GM23338 (cell line): ENCODE results near the gene CREB3L2. TPM values are rescaled to one million over a fixed set of nuclear protein-coding genes. Genes with fewer than 3 reads are reported as not detected.

Experiments used
- ATAC-seq: fragments of 200-7000 bp; cut with Tn5 transposase; 3 replicates; pipeline ENCODE4 v1.9.1; 2020
- DNase-seq: peaks from one replicate; pipeline ENCODE4 v3.0.0-alpha.2; 2015; ENCODE audit warnings: low spot score
- H2AFZ ChIP-seq: fragments of 200-600 bp; sonication (generic); 2 replicates; pipeline ENCODE4 v1.8.0; 2016; ENCODE audit warnings: antibody characterized with exemption, mild to moderate bottlenecking, moderate library complexity
- H3F3A ChIP-seq: fragments of 200-600 bp; sonication (generic); replicated peaks from 2 replicates; pipeline ENCODE4 v1.8.0; 2017; ENCODE audit warnings: antibody characterized with exemption, mixed run types, low read depth
- H3K27ac ChIP-seq: fragments of 200-600 bp; sonication (generic); 2 replicates; pipeline ENCODE4 v1.6.1; 2016; ENCODE audit warnings: low read depth
- H3K27me3 ChIP-seq: fragments of 200-600 bp; sonication (generic); 2 replicates; pipeline ENCODE4 v1.8.0; 2016; ENCODE audit warnings: mild to moderate bottlenecking, mixed run types, moderate library complexity; ENCODE audit not compliant: insufficient read depth
- H3K36me3 ChIP-seq: fragments of 200-600 bp; sonication (generic); 2 replicates; pipeline ENCODE4 v1.8.0; 2016; ENCODE audit warnings: mild to moderate bottlenecking; ENCODE audit not compliant: insufficient read depth
- H3K4me1 ChIP-seq: fragments of 200-600 bp; sonication (generic); 2 replicates; pipeline ENCODE4 v1.8.0; 2016; ENCODE audit warnings: mild to moderate bottlenecking, moderate library complexity; ENCODE audit not compliant: insufficient read depth
- H3K4me2 ChIP-seq: fragments of 200-600 bp; sonication (generic); 2 replicates; pipeline ENCODE4 v1.7.1; 2017; ENCODE audit warnings: mixed run types
- H3K4me3 ChIP-seq: fragments of 200-600 bp; sonication (generic); 2 replicates; pipeline ENCODE4 v1.6.1; 2016; ENCODE audit warnings: mixed run types
- H3K79me2 ChIP-seq: fragments of 200-600 bp; sonication (generic); replicated peaks from 2 replicates; pipeline ENCODE4 v1.8.0; 2017; ENCODE audit warnings: mild to moderate bottlenecking; ENCODE audit not compliant: insufficient read depth
- H3K9me2 ChIP-seq: fragments of 200-600 bp; sonication (generic); 2 replicates; pipeline ENCODE4 v1.8.0; 2017; ENCODE audit not compliant: insufficient read depth
- H4K20me1 ChIP-seq: fragments of 200-600 bp; sonication (generic); replicated peaks from 2 replicates; pipeline ENCODE4 v1.8.0; 2017; ENCODE audit warnings: mild to moderate bottlenecking; ENCODE audit not compliant: insufficient read depth
- H3K27ac Mint-ChIP-seq: 2 replicates; pipeline ENCODE4 v1.8.0; 2020; ENCODE audit warnings: inconsistent platforms, mild to moderate bottlenecking, moderate library complexity, mixed read lengths
- H3K27me3 Mint-ChIP-seq: 3 replicates; pipeline ENCODE4 v1.8.0; 2022; ENCODE audit warnings: low read depth, mild to moderate bottlenecking, moderate library complexity, mixed read lengths, inconsistent platforms; ENCODE audit not compliant: insufficient read depth, poor library complexity
- H3K36me3 Mint-ChIP-seq: 3 replicates; pipeline ENCODE4 v1.8.0; 2021; ENCODE audit warnings: low read depth, mild to moderate bottlenecking, inconsistent platforms, moderate library complexity, mixed read lengths
- H3K4me1 Mint-ChIP-seq: 3 replicates; pipeline ENCODE4 v1.8.0; 2020; ENCODE audit warnings: mild to moderate bottlenecking, inconsistent platforms, mixed read lengths
- H3K4me3 Mint-ChIP-seq: 3 replicates; pipeline ENCODE4 v1.8.0; 2021; ENCODE audit warnings: moderate library complexity, mild to moderate bottlenecking, inconsistent platforms, mixed read lengths
- H3K9me3 Mint-ChIP-seq: 3 replicates; pipeline ENCODE4 v1.8.0; 2020; ENCODE audit warnings: moderate library complexity, mild to moderate bottlenecking, inconsistent platforms, mixed read lengths
- CREB1 ChIP-seq: fragments of 250-450 bp; sonication (Bioruptor Pico); IDR thresholded peaks from 2 replicates; pipeline ENCODE4 v1.5.0; 2020; ENCODE audit warnings: low read depth, mild to moderate bottlenecking, moderate library complexity
- CTCF ChIP-seq, 2 experiments: fragments of 200-600 bp in 1 of 2; sonication (generic) in 1 of 2; conservative IDR thresholded peaks; 2 replicates each; pipeline versions ENCODE4 v1.5.1 to v1.6.1; 2016 to 2017; ENCODE audit warnings: antibody characterized with exemption in 2 of 2, low read depth in 2 of 2, mild to moderate bottlenecking in 2 of 2, moderate library complexity in 1 of 2
- ETS1 ChIP-seq: IDR thresholded peaks from 2 replicates; pipeline ENCODE4 v1.6.1; 2016; ENCODE audit warnings: antibody characterized with exemption
- POLR2AphosphoS5 ChIP-seq: IDR thresholded peaks from 2 replicates; pipeline ENCODE4 v1.6.1; 2016; ENCODE audit warnings: antibody characterized with exemption, low read depth
- REST ChIP-seq: IDR thresholded peaks from one replicate; pipeline ENCODE4 v1.6.1; 2018; ENCODE audit warnings: antibody characterized with exemption; ENCODE audit not compliant: unreplicated experiment
- STAT1 ChIP-seq: IDR thresholded peaks from one replicate; pipeline ENCODE4 v1.6.1; 2016; ENCODE audit warnings: antibody characterized with exemption; ENCODE audit not compliant: unreplicated experiment
- ZNF114 ChIP-seq: fragments of 250-450 bp; sonication (Bioruptor Pico); IDR thresholded peaks from 2 replicates; pipeline ENCODE4 v1.5.0; 2020; ENCODE audit warnings: mild to moderate bottlenecking, moderate library complexity
- ZNF331 ChIP-seq: fragments of 250-450 bp; sonication (Bioruptor Pico); IDR thresholded peaks from 2 replicates; pipeline ENCODE4 v1.5.0; 2020; ENCODE audit warnings: low read depth, mild to moderate bottlenecking, moderate library complexity
- polyA plus RNA-seq: library from polyadenylated mRNA; unstranded; fragments of >200 nt; fragmentation: Nextera tagmentation; extraction: Ambion mirVana; gene quantifications from 2 replicates; pipeline ENCODE4 v1.2.1, GENCODE V29; 2016
- total RNA-seq: library from RNA; depleted of rRNA; stranded (reverse); fragments of >200 nt; shearing (Covaris generic); gene quantifications from 2 replicates; pipeline ENCODE4 v1.2.3, GENCODE V29; 2014

CREB3L2 gene
- total and polyA plus RNA-seq, 2 experiments from 2014 or later, result 14.5 to 27.1 TPM

GRCh38 chr7:137844677-137845425 lies 157.0 kb downstream of the CREB3L2 start:
- ATAC-seq, result peak; percentile 14
- no peaks in the 10 kb centered on the region for H3K36me3 ChIP-seq
- DNase-seq, result no peak
- no peaks in the 10 kb centered on the region for H3K79me2 ChIP-seq
- H3K27ac ChIP-seq, result no peak overlapping the region
- H3K4me2 ChIP-seq, result peak overlapping the region; percentile 53
- peaks cover 52% of the 10 kb centered on the region for H3K27me3 ChIP-seq
- H4K20me1 ChIP-seq, result no peaks in the 10 kb centered on the region
- H3K4me1 ChIP-seq, result peaks cover 42% of the 10 kb centered on the region
- Mint-ChIP-seq H3K27ac (no peak overlapping the region), H3K4me1 (peaks cover 47% of the 10 kb centered on the region), H3K4me3 (no peak overlapping the region; the same call in 2 of the 3 replicates), H3K27me3 (peaks cover 39% of the 10 kb centered on the region), H3K9me3 (no peaks in the 10 kb centered on the region), H3K36me3 (no peaks in the 10 kb centered on the region)
- H2AFZ ChIP-seq, result peak overlapping the region; percentile 73; the same call in 1 of the 2 replicates
- TF ChIP-seq ZNF331 (CRISPR knock-in tag) (no peak), STAT1 (no peak), CREB1 (CRISPR knock-in tag) (no peak), ETS1 (no peak)
- H3K4me3 ChIP-seq, result no peak overlapping the region
- H3K9me2 ChIP-seq, result no peaks in the 10 kb centered on the region
- H3F3A ChIP-seq, result peaks cover 14% of the 10 kb centered on the region; the same call in 1 of the 2 replicates

GRCh38 chr7:137839903-137840779 lies 161.7 kb downstream of the CREB3L2 start:
- H3K36me3 ChIP-seq, result no peaks in the 10 kb centered on the region
- H3K9me3 Mint-ChIP-seq, result no peaks in the 10 kb centered on the region
- no peaks in the 10 kb centered on the region for H3K79me2 ChIP-seq
- no peaks in the 10 kb centered on the region for H3K36me3 Mint-ChIP-seq
- H3K4me3 ChIP-seq, result peak overlapping the region; percentile 4; the same call in 1 of the 2 replicates
- H3K4me2 ChIP-seq, result peak overlapping the region; percentile 54
- no peak for TF ChIP-seq CREB1 (CRISPR knock-in tag)
- ATAC-seq (peak; percentile 59), DNase-seq (peak; percentile 54)
- H3K27ac Mint-ChIP-seq, result peak overlapping the region; percentile 90
- peaks cover 16% of the 10 kb centered on the region for H3K27me3 Mint-ChIP-seq
- H3F3A ChIP-seq, result 0 out of 2 replicates have a peak, but pooled peaks cover 11% of the 10 kb centered on the region
- H3K27me3 ChIP-seq, result peaks cover 8% of the 10 kb centered on the region
- peaks cover 41% of the 10 kb centered on the region for H3K4me1 ChIP-seq
- H2AFZ ChIP-seq, result no peak overlapping the region
- H3K4me3 Mint-ChIP-seq, result peak overlapping the region; percentile 42; the same call in 2 of the 3 replicates
- H3K4me1 Mint-ChIP-seq, result peaks cover 54% of the 10 kb centered on the region
- no peaks in the 10 kb centered on the region for H3K9me2 ChIP-seq
- H3K27ac ChIP-seq, result peak overlapping the region; percentile 8
- H4K20me1 ChIP-seq, result no peaks in the 10 kb centered on the region

GRCh38 chr7:137838706-137839315 lies 163.1 kb downstream of the CREB3L2 start:
- Mint-ChIP-seq H3K9me3 (peaks cover 7% of the 10 kb centered on the region), H3K27me3 (peaks cover 7% of the 10 kb centered on the region), H3K4me3 (no peak overlapping the region; the same call in 2 of the 3 replicates), H3K36me3 (no peaks in the 10 kb centered on the region), H3K27ac (0 out of 2 replicates have a peak overlapping the region, but pooled peaks have one; percentile 0), H3K4me1 (peaks cover 41% of the 10 kb centered on the region)
- H3F3A ChIP-seq, result 0 out of 2 replicates have a peak, but pooled peaks cover 11% of the 10 kb centered on the region
- H3K36me3 ChIP-seq, result no peaks in the 10 kb centered on the region
- H3K79me2 ChIP-seq, result no peaks in the 10 kb centered on the region
- H3K4me3 ChIP-seq, result no peak overlapping the region
- H3K4me2 ChIP-seq, result peak overlapping the region; percentile 54; the same call in 1 of the 2 replicates
- DNase-seq (peak; percentile 19), ATAC-seq (peak; percentile 64)
- H3K4me1 ChIP-seq, result peaks cover 31% of the 10 kb centered on the region
- H3K27me3 ChIP-seq, result no peaks in the 10 kb centered on the region
- no peak overlapping the region for H2AFZ ChIP-seq
- peaks cover 4% of the 10 kb centered on the region for H3K9me2 ChIP-seq
- H4K20me1 ChIP-seq, result no peaks in the 10 kb centered on the region
- no peak overlapping the region for H3K27ac ChIP-seq
- TF ChIP-seq CTCF (conservative IDR thresholded peaks at IDR 0.05; ENCODE audit: low read depth in 2 of 2) (no peak), ZNF331 (CRISPR knock-in tag) (no peak), POLR2AphosphoS5 (no peak), REST (no peak), ZNF114 (CRISPR knock-in tag) (no peak)
